Karpas-422 (cell line): ENCODE measurements around the gene LRRC45. TPM values are rescaled to one million over a fixed set of nuclear protein-coding genes. Genes with fewer than 3 reads are reported as not detected.
A peak's percentile ranks its signal among the peaks of the same experiment; 100 is the strongest.

ENCODE experiments used
- DNase-seq: peaks from one replicate; pipeline ENCODE4 v3.0.0-alpha.2; 2015
- H2AFZ ChIP-seq: fragments of 200-600 bp; sonication (generic); 2 replicates; pipeline ENCODE4 v1.6.1; 2014; ENCODE audit warnings: antibody characterized with exemption, low read length, mixed read lengths
- H3K27ac ChIP-seq: fragments of 200-600 bp; sonication (generic); 2 replicates; pipeline ENCODE4 v1.5.1; 2014; ENCODE audit warnings: mild to moderate bottlenecking, low read length, moderate library complexity
- H3K27me3 ChIP-seq: fragments of 200-600 bp; sonication (generic); 2 replicates; pipeline ENCODE4 v1.6.1; 2014; ENCODE audit warnings: low read length, mixed read lengths
- H3K36me3 ChIP-seq: fragments of 200-600 bp; sonication (generic); 2 replicates; pipeline ENCODE4 v1.6.1; 2014; ENCODE audit warnings: low read length, mixed read lengths; ENCODE audit not compliant: insufficient read depth
- H3K4me1 ChIP-seq: fragments of 200-600 bp; sonication (generic); 2 replicates; pipeline ENCODE4 v1.6.1; 2014; ENCODE audit warnings: mild to moderate bottlenecking, low read length, mixed read lengths
- H3K4me2 ChIP-seq: fragments of 200-600 bp; sonication (generic); 2 replicates; pipeline ENCODE4 v1.6.1; 2014; ENCODE audit warnings: low read length, low read depth, mild to moderate bottlenecking; ENCODE audit not compliant: poor library complexity, severe bottlenecking
- H3K4me3 ChIP-seq: fragments of 200-600 bp; sonication (generic); 2 replicates; pipeline ENCODE4 v1.5.1; 2014; ENCODE audit warnings: mild to moderate bottlenecking, antibody characterized with exemption, low read length, mixed read lengths
- H3K79me2 ChIP-seq: fragments of 200-600 bp; sonication (generic); 2 replicates; pipeline ENCODE4 v1.6.1; 2014; ENCODE audit warnings: mild to moderate bottlenecking, low read length, mixed read lengths
- H3K9ac ChIP-seq: fragments of 200-600 bp; sonication (generic); 2 replicates; pipeline ENCODE4 v1.6.0; 2014; ENCODE audit warnings: low read length
- H3K9me2 ChIP-seq: fragments of 200-600 bp; sonication (generic), shearing (Covaris generic); replicated peaks from 2 replicates; pipeline ENCODE4 v1.6.0; 2014; ENCODE audit warnings: mild to moderate bottlenecking, low read length, moderate library complexity; ENCODE audit not compliant: insufficient read depth
- H3K9me3 ChIP-seq: fragments of 300-700, 200-600 bp; sonication (generic); 2 replicates; pipeline ENCODE4 v1.6.1; 2014; ENCODE audit warnings: low read length, mixed read lengths
- H4K20me1 ChIP-seq: fragments of 200-600 bp; sonication (generic); 2 replicates; pipeline ENCODE4 v1.6.1; 2014; ENCODE audit warnings: mild to moderate bottlenecking, antibody characterized with exemption, low read length, low read depth; ENCODE audit not compliant: insufficient read depth
- total RNA-seq: library from RNA; depleted of rRNA; stranded (reverse); fragments of >200 nt; shearing (Covaris generic); gene quantifications from 2 replicates; pipeline ENCODE4 v1.2.3, GENCODE V29; 2014; ENCODE audit warnings: low replicate concordance

Gene LRRC45
- total RNA-seq, 1 experiment from 2014 or later: 13.3 TPM

GRCh38 chr17:82051776-82052637 lies 28.9 kb downstream of the LRRC45 start, which contains the start of the genes GPS1 and RFNG:
TSS of gene GPS1 (plus strand) at chr17:82051898. CDS start at chr17:82051932, 34 bp downstream.
TSS of gene RFNG (minus strand) at chr17:82051811. CDS start at chr17:82051766, 45 bp downstream.
- Histone ChIP-seq H4K20me1 (peaks cover 17% of the 10 kb centered on the region; the same call in 1 of the 2 replicates), H3K36me3 (no peaks in the 10 kb centered on the region), H3K4me3 (peak within 1 kb of the TSS; percentile 99), H3K4me1 (peaks cover 30% of the 10 kb centered on the region), H3K4me2 (peak within 1 kb of the TSS; percentile 95), H3K27me3 (no peaks in the 10 kb centered on the region), H3K27ac (no peak within 1 kb of the TSS), H3K9me2 (no peaks in the 10 kb centered on the region), H2AFZ (no peak within 1 kb of the TSS), H3K9ac (peak within 1 kb of the TSS; percentile 96), H3K9me3 (no peaks in the 10 kb centered on the region), H3K79me2 (peaks cover 17% of the 10 kb centered on the region)
- peak; percentile 92 for DNase-seq

GRCh38 chr17:82052638-82053059 lies 29.5 kb downstream of the LRRC45 start:
- peaks cover 30% of the 10 kb centered on the region for H3K4me1 ChIP-seq
- no peaks in the 10 kb centered on the region for H3K36me3 ChIP-seq

GRCh38 chr17:82053130-82053529 lies 30.0 kb downstream of the LRRC45 start:
- no peak overlapping the region for H2AFZ ChIP-seq
- peaks cover 17% of the 10 kb centered on the region for H3K79me2 ChIP-seq
- H3K9me3 ChIP-seq: no peaks in the 10 kb centered on the region
- H3K27me3 ChIP-seq: no peaks in the 10 kb centered on the region
- peak overlapping the region; percentile 95 for H3K4me2 ChIP-seq
- no peaks in the 10 kb centered on the region for H3K9me2 ChIP-seq
- peak overlapping the region; percentile 96 for H3K9ac ChIP-seq
- peaks cover 17% of the 10 kb centered on the region; the same call in 1 of the 2 replicates for H4K20me1 ChIP-seq
- peak overlapping the region; percentile 99 for H3K4me3 ChIP-seq
- H3K27ac ChIP-seq: no peak overlapping the region
- DNase-seq: no peak
- peaks cover 30% of the 10 kb centered on the region for H3K4me1 ChIP-seq
- H3K36me3 ChIP-seq: no peaks in the 10 kb centered on the region

More at GRCh38 chr17:82052638-82053059, 29.5 kb downstream of the LRRC45 start:
- Histone ChIP-seq H3K27ac (no peak overlapping the region), H3K27me3 (no peaks in the 10 kb centered on the region), H3K9ac (peak overlapping the region; percentile 96), H3K4me3 (peak overlapping the region; percentile 99), H2AFZ (no peak overlapping the region), H3K4me2 (peak overlapping the region; percentile 95), H4K20me1 (peaks cover 17% of the 10 kb centered on the region; the same call in 1 of the 2 replicates), H3K79me2 (peaks cover 17% of the 10 kb centered on the region), H3K9me2 (no peaks in the 10 kb centered on the region), H3K9me3 (no peaks in the 10 kb centered on the region)
- no peak for DNase-seq

- Histone ChIP-seq H3K27ac (no peak overlapping the region), H3K4me2 (peak overlapping the region; percentile 95), H2AFZ (no peak overlapping the region), H3K4me3 (no peak overlapping the region; the same call in 1 of the 2 replicates), H4K20me1 (peaks cover 17% of the 10 kb centered on the region; the same call in 1 of the 2 replicates), H3K27me3 (no peaks in the 10 kb centered on the region), H3K9me2 (no peaks in the 10 kb centered on the region), H3K4me1 (peaks cover 31% of the 10 kb centered on the region), H3K36me3 (no peaks in the 10 kb centered on the region), H3K79me2 (peaks cover 17% of the 10 kb centered on the region), H3K9me3 (no peaks in the 10 kb centered on the region), H3K9ac (peak overlapping the region; percentile 96)
- DNase-seq: no peak
Observed at GRCh38 chr17:82053556-82054263, 30.6 kb downstream of the LRRC45 start.

- no peaks in the 10 kb centered on the region for H3K27me3 ChIP-seq
- no peak overlapping the region for H3K27ac ChIP-seq
- no peak overlapping the region for H3K9ac ChIP-seq
- no peaks in the 10 kb centered on the region for H3K36me3 ChIP-seq
- peaks cover 17% of the 10 kb centered on the region for H3K79me2 ChIP-seq
- no peak overlapping the region for H2AFZ ChIP-seq
- H4K20me1 ChIP-seq: peaks cover 17% of the 10 kb centered on the region; the same call in 1 of the 2 replicates
- peaks cover 35% of the 10 kb centered on the region for H3K4me1 ChIP-seq
- H3K9me3 ChIP-seq: no peaks in the 10 kb centered on the region
- no peak overlapping the region for H3K4me3 ChIP-seq
- H3K4me2 ChIP-seq: no peak overlapping the region
- DNase-seq: no peak
- no peaks in the 10 kb centered on the region for H3K9me2 ChIP-seq
Observed at GRCh38 chr17:82054351-82055022, 31.4 kb downstream of the LRRC45 start.

GRCh38 chr17:82055023-82055964 lies 32.2 kb downstream of the LRRC45 start:
- Histone ChIP-seq H3K36me3 (no peaks in the 10 kb centered on the region), H3K4me3 (no peak overlapping the region), H3K27ac (no peak overlapping the region), H3K9me2 (no peaks in the 10 kb centered on the region), H3K9ac (no peak overlapping the region), H3K79me2 (peaks cover 17% of the 10 kb centered on the region), H3K27me3 (no peaks in the 10 kb centered on the region), H3K9me3 (no peaks in the 10 kb centered on the region), H3K4me1 (peaks cover 29% of the 10 kb centered on the region), H4K20me1 (peaks cover 17% of the 10 kb centered on the region; the same call in 1 of the 2 replicates), H2AFZ (no peak overlapping the region), H3K4me2 (no peak overlapping the region)
- no peak for DNase-seq

GRCh38 chr17:82055965-82056728 lies 33.0 kb downstream of the LRRC45 start:
- Histone ChIP-seq H3K9me2 (no peaks in the 10 kb centered on the region), H3K9me3 (no peaks in the 10 kb centered on the region), H3K4me3 (no peak overlapping the region), H3K4me2 (no peak overlapping the region), H3K79me2 (peaks cover 17% of the 10 kb centered on the region), H3K36me3 (no peaks in the 10 kb centered on the region), H3K9ac (no peak overlapping the region), H3K27me3 (no peaks in the 10 kb centered on the region), H3K27ac (no peak overlapping the region), H2AFZ (no peak overlapping the region), H4K20me1 (peaks cover 17% of the 10 kb centered on the region; the same call in 1 of the 2 replicates), H3K4me1 (peaks cover 21% of the 10 kb centered on the region)
- DNase-seq: no peak
